ENCODE measurements around the gene SLC6A11. TPM values are rescaled to one million over a fixed set of nuclear protein-coding genes. Genes with fewer than 3 reads are reported as not detected.
A peak's percentile ranks its signal among the peaks of the same experiment; 100 is the strongest.

The SLC6A11 gene
- total RNA-seq, 1 experiment from 2014 or later: not detected

GRCh38 chr3:10882851-10883250, 66.8 kb downstream of the SLC6A11 start:
- no peaks in the 10 kb centered on the region for H3K9me3 Mint-ChIP-seq (ENCODE audit: unreplicated experiment)
- intact Hi-C loops (cut with micrococcal nuclease; ENCODE audit: unreplicated experiment): loop anchor here (1.0 kb wide), 2 partner anchors 111 to 125 kb away; no protein-coding TSS in a partner anchor
- H3K36me3 Mint-ChIP-seq (ENCODE audit: insufficient read depth, unreplicated experiment): no peaks in the 10 kb centered on the region

GRCh38 chr3:10883478-10884234, 67.6 kb downstream of the SLC6A11 start:
- intact Hi-C loops (cut with micrococcal nuclease; ENCODE audit: unreplicated experiment): loop anchor here (1.0 kb wide), 2 partner anchors 111 to 125 kb away; no protein-coding TSS in a partner anchor
- no peaks in the 10 kb centered on the region; the same call in 1 of the 2 replicates for H3K27me3 ChIP-seq (replicated peaks; ENCODE audit: control insufficient read depth, insufficient read depth, low read length)
- H3K9me3 Mint-ChIP-seq (ENCODE audit: unreplicated experiment): no peaks in the 10 kb centered on the region

More at GRCh38 chr3:10882851-10883250, 66.8 kb downstream of the SLC6A11 start:
- H3K4me3 Mint-ChIP-seq (ENCODE audit: unreplicated experiment): no peak overlapping the region
- no peak for TF ChIP-seq CTCF (IDR thresholded peaks at IDR 0.05; ENCODE audit: insufficient read depth in 1 of 2, low read depth in 1 of 2, low read length in 1 of 2, severe bottlenecking in 1 of 2, unreplicated experiment in 1 of 2)
- no peak overlapping the region for H3K27ac Mint-ChIP-seq (ENCODE audit: unreplicated experiment)
- no peaks in the 10 kb centered on the region for H3K9me3 ChIP-seq
- POLR2A ChIA-PET: no interaction called here
- no peak overlapping the region for H3K4me3 ChIP-seq (ENCODE audit: low read depth, low read length)
- no peaks in the 10 kb centered on the region for H3K4me1 Mint-ChIP-seq (ENCODE audit: low read depth, unreplicated experiment)
- no peaks in the 10 kb centered on the region for H3K36me3 ChIP-seq (ENCODE audit: control insufficient read depth, insufficient read depth, low read length)
- CTCF ChIA-PET: interaction anchor here (0.9 to 1.0 kb wide), 2 partner anchors 110 to 124 kb away, joined by 4 read pairs; no protein-coding TSS in a partner anchor
- peaks cover 20% of the 10 kb centered on the region for H3K27me3 Mint-ChIP-seq (ENCODE audit: insufficient read depth, unreplicated experiment)
- no TSS peak for BruUV-seq (replicated peaks)
- no peaks in the 10 kb centered on the region for H3K4me1 ChIP-seq
- DNase-seq: no peak
- no peaks in the 10 kb centered on the region; the same call in 1 of the 2 replicates for H3K27me3 ChIP-seq (replicated peaks; ENCODE audit: control insufficient read depth, insufficient read depth, low read length)

GRCh38 chr3:10887015-10887414, 71.0 kb downstream of the SLC6A11 start:
- H3K27ac Mint-ChIP-seq (ENCODE audit: unreplicated experiment): no peak overlapping the region
- H3K9me3 ChIP-seq: peaks cover 4% of the 10 kb centered on the region; the same call in 1 of the 2 replicates
- H3K36me3 ChIP-seq (ENCODE audit: control insufficient read depth, insufficient read depth, low read length): no peaks in the 10 kb centered on the region
- intact Hi-C loops (cut with micrococcal nuclease; ENCODE audit: unreplicated experiment): no loop called here
- H3K27me3 ChIP-seq (replicated peaks; ENCODE audit: control insufficient read depth, insufficient read depth, low read length): no peaks in the 10 kb centered on the region; the same call in 1 of the 2 replicates
- no peak for TF ChIP-seq CTCF (IDR thresholded peaks at IDR 0.05; ENCODE audit: insufficient read depth in 1 of 2, low read depth in 1 of 2, low read length in 1 of 2, severe bottlenecking in 1 of 2, unreplicated experiment in 1 of 2)
- CTCF ChIA-PET: no interaction called here
- no peak overlapping the region for H3K4me3 Mint-ChIP-seq (ENCODE audit: unreplicated experiment)
- no peak overlapping the region for H3K4me3 ChIP-seq (ENCODE audit: low read depth, low read length)
- BruUV-seq (replicated peaks): no TSS peak
- peaks cover 2% of the 10 kb centered on the region for H3K9me3 Mint-ChIP-seq (ENCODE audit: unreplicated experiment)
- H3K36me3 Mint-ChIP-seq (ENCODE audit: insufficient read depth, unreplicated experiment): no peaks in the 10 kb centered on the region
- H3K4me1 Mint-ChIP-seq (ENCODE audit: low read depth, unreplicated experiment): no peaks in the 10 kb centered on the region
- POLR2A ChIA-PET: no interaction called here
- H3K4me1 ChIP-seq: no peaks in the 10 kb centered on the region
- no peak for DNase-seq
- peaks cover 16% of the 10 kb centered on the region for H3K27me3 Mint-ChIP-seq (ENCODE audit: insufficient read depth, unreplicated experiment)

More at GRCh38 chr3:10883478-10884234, 67.6 kb downstream of the SLC6A11 start:
- CTCF ChIA-PET: interaction anchor here (0.9 to 1.0 kb wide), 2 partner anchors 110 to 125 kb away, joined by 4 read pairs; no protein-coding TSS in a partner anchor
- TF ChIP-seq CTCF (IDR thresholded peaks at IDR 0.05; ENCODE audit: insufficient read depth in 1 of 2, low read depth in 1 of 2, low read length in 1 of 2, severe bottlenecking in 1 of 2, unreplicated experiment in 1 of 2): peak; percentile 36 to 61
- no peaks in the 10 kb centered on the region for H3K36me3 Mint-ChIP-seq (ENCODE audit: insufficient read depth, unreplicated experiment)
- H3K36me3 ChIP-seq (ENCODE audit: control insufficient read depth, insufficient read depth, low read length): no peaks in the 10 kb centered on the region
- no peaks in the 10 kb centered on the region for H3K4me1 ChIP-seq
- no peaks in the 10 kb centered on the region for H3K9me3 ChIP-seq
- H3K27ac Mint-ChIP-seq (ENCODE audit: unreplicated experiment): no peak overlapping the region
- no peaks in the 10 kb centered on the region for H3K4me1 Mint-ChIP-seq (ENCODE audit: low read depth, unreplicated experiment)
- no peak overlapping the region for H3K4me3 ChIP-seq (ENCODE audit: low read depth, low read length)
- H3K27me3 Mint-ChIP-seq (ENCODE audit: insufficient read depth, unreplicated experiment): peaks cover 19% of the 10 kb centered on the region
- no TSS peak for BruUV-seq (replicated peaks)
- POLR2A ChIA-PET: no interaction called here
- peak in 1 of 2 experiments; percentile 26 for DNase-seq
- no peak overlapping the region for H3K4me3 Mint-ChIP-seq (ENCODE audit: unreplicated experiment)
